ENCODE results near the gene SETD1A. TPM values are rescaled to one million over a fixed set of nuclear protein-coding genes. Genes with fewer than 3 reads are reported as not detected.

Gene SETD1A
- total and polyA plus RNA-seq, 2 of the 4 experiments (the other 2 are of a cell fraction), result 0.54 to 5.8 TPM

- Histone ChIP-seq H3K9ac (ENCODE audit: low read depth, low read length) (no peak overlapping the region), H4K8ac (ENCODE audit: low read depth in 2 of 2, low read length in 2 of 2) (no peak overlapping the region), H3K27ac (ENCODE audit: insufficient read depth, low read length) (no peak overlapping the region), H3K9me1 (ENCODE audit: insufficient read depth, low read length) (peaks cover 21% of the 10 kb centered on the region), H2BK20ac (ENCODE audit: low read depth, low read length) (no peak overlapping the region), H2AK5ac (ENCODE audit: low read depth, low read length) (no peak overlapping the region), H3K14ac (replicated peaks; ENCODE audit: low read depth, low read length) (no peak overlapping the region), H3K27me3 (ENCODE audit: control insufficient read depth, insufficient read depth, low read length) (no peaks in the 10 kb centered on the region), H3K36me3 (ENCODE audit: control insufficient read depth, insufficient read depth, low read length) (peaks cover 1% of the 10 kb centered on the region; the same call in 1 of the 2 replicates), H3K79me1 (ENCODE audit: low read depth in 1 of 2, low read length in 2 of 2) (peaks cover 0 to 24% of the 10 kb centered on the region in 2 experiments; a peak in 2 of 4 replicates), H4K91ac (ENCODE audit: insufficient read depth, low read depth, low read length) (no peak overlapping the region), H2BK15ac (ENCODE audit: low read depth, low read length) (no peak overlapping the region), H2BK120ac (ENCODE audit: low read depth, low read length) (no peak overlapping the region), H4K5ac (ENCODE audit: low read depth, low read length) (no peak overlapping the region), H3K18ac (ENCODE audit: low read depth, low read length) (no peak overlapping the region), H4K20me1 (ENCODE audit: insufficient read depth, low read length) (no peaks in the 10 kb centered on the region), H3K4me2 (ENCODE audit: low read depth, low read length) (no peak overlapping the region), H3K4ac (ENCODE audit: low read depth, low read length) (no peak overlapping the region), H3K56ac (ENCODE audit: extremely low read depth, insufficient read depth, low read length) (no peak overlapping the region), H3K23ac (ENCODE audit: low read depth, low read length) (no peak overlapping the region), H2AFZ (replicated peaks; ENCODE audit: low read length, poor library complexity) (no peak overlapping the region), H3K4me1 (ENCODE audit: control insufficient read depth, insufficient read depth, low read length) (peaks cover 30% of the 10 kb centered on the region), H2BK5ac (ENCODE audit: low read depth, low read length, poor library complexity, severe bottlenecking) (no peak overlapping the region), H2AK9ac (replicated peaks; ENCODE audit: low read depth, low read length, poor library complexity) (no peak overlapping the region), H3K9me3 (ENCODE audit: control insufficient read depth, insufficient read depth, low read length) (no peaks in the 10 kb centered on the region), H3K4me3 (ENCODE audit: insufficient read depth, low read depth, low read length) (no peak overlapping the region)
- CTCF ChIA-PET, result no interaction called here
- WGBS, 2 experiments (ENCODE audit: extremely low coverage in 2 of 2, insufficient read length in 1 of 2), result 76% methylated on average over 5 of the region's 10 CpGs; no CpG with 5 or more reads in 1 of the 2 experiments
- dilution Hi-C loops (cut with HindIII; ENCODE audit: low sequenced_read_pairs, unreplicated experiment) (no loop called here), in situ Hi-C loops (cut with MboI; ENCODE audit: low sequenced_read_pairs) (no loop called here), intact Hi-C loops (cut with micrococcal nuclease) (no loop called here)
- no peak for ATAC-seq (ENCODE audit: low read depth)
- BruUV-seq (replicated peaks), result no TSS peak
- POLR2A ChIA-PET (ENCODE audit: unreplicated experiment), result no interaction called here
- no peak for TF ChIP-seq CHD1 (IDR thresholded peaks at IDR 0.05; ENCODE audit: low read depth, low read length)
- TF ChIP-seq NFE2L2 (IDR thresholded peaks at IDR 0.05; ENCODE audit: low read depth, low read length), result no peak
- no peak for DNase-seq
Measured at GRCh38 chr16:31002250-31002700, 44.7 kb downstream of the SETD1A start.

Data from IMR-90 (cell line).